ENCODE measurements around the gene FBXO44. TPM values are rescaled to one million over a fixed set of nuclear protein-coding genes. Genes with fewer than 3 reads are reported as not detected.
A peak's percentile ranks its signal among the peaks of the same experiment; 100 is the strongest.

FBXO44 gene
- total RNA-seq, 1 experiment from 2014 or later, result 4.7 TPM

DNA sequence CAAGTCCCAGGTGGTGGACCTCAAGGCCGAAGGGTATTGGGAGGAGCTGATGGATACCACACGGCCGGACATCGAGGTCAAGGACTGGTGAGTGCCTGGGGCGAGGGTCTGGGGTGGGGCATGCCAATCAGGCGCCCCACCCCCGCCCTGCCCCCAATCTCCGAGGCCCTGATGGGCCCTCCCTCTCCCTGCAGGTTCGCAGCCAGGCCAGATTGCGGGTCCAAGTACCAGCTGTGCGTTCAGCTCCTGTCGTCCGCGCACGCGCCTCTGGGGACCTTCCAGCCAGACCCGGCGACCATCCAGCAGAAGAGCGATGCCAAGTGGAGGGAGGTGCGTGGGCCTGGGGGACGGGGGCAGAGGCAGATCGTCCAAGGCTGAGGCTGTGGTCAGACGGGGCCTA is 3.9 kb downstream of the FBXO44 start:
- DNase-seq (ENCODE audit: low read depth), result no peak

GRCh38 chr1:11659748-11660147 is 5.1 kb downstream of the FBXO44 start:
- no peak for DNase-seq (ENCODE audit: low read depth)

DNA sequence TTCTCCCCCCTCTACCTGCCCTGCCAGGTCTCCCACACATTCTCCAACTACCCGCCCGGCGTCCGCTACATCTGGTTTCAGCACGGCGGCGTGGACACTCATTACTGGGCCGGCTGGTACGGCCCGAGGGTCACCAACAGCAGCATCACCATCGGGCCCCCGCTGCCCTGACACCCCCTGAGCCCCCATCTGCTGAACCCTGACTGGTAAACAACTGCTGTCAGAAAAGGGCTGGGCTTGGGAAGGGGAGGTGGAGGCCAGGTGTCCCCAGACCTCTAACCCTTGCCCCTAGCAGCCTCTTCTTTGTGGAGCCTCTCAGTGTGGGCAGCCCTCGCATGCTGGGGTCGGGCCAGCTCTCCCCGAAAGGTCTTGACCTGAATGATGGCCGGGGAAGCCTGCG is 6.4 kb downstream of the FBXO44 start:
- DNase-seq (ENCODE audit: low read depth), result no peak

- DNase-seq (ENCODE audit: low read depth), result peak; percentile 32
Observed at GRCh38 chr1:11664336-11665065, 9.8 kb downstream of the FBXO44 start.

GRCh38 chr1:11668516-11668915 is 13.8 kb downstream of the FBXO44 start:
- DNase-seq (ENCODE audit: low read depth), result no peak

DNA sequence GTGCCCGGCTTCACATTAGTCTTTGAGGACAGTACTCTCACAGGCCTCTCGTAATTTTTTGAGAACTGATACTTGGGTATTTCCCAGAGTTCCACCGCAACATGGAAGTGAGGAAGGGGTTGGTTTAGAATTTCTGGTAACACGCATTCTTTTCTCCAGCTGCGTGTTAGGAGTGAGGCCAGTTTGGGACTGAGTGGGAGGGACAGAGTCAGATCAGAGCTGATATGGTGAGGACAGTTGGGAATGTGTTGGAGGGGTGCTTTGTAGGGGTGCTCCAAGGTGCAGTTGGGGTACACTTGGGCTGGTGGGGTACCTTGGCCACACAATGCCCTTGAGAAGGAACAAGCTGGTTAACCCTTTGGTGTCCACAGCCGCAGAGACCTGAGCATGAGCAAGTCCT is 16.1 kb downstream of the FBXO44 start:
- no peak for DNase-seq (ENCODE audit: low read depth)

GRCh38 chr1:11671205-11671543 is 16.5 kb downstream of the FBXO44 start:
- DNase-seq (ENCODE audit: low read depth), result no peak

- DNase-seq (ENCODE audit: low read depth), result no peak
Observed at GRCh38 chr1:11671544-11672286, 17.0 kb downstream of the FBXO44 start.

DNA sequence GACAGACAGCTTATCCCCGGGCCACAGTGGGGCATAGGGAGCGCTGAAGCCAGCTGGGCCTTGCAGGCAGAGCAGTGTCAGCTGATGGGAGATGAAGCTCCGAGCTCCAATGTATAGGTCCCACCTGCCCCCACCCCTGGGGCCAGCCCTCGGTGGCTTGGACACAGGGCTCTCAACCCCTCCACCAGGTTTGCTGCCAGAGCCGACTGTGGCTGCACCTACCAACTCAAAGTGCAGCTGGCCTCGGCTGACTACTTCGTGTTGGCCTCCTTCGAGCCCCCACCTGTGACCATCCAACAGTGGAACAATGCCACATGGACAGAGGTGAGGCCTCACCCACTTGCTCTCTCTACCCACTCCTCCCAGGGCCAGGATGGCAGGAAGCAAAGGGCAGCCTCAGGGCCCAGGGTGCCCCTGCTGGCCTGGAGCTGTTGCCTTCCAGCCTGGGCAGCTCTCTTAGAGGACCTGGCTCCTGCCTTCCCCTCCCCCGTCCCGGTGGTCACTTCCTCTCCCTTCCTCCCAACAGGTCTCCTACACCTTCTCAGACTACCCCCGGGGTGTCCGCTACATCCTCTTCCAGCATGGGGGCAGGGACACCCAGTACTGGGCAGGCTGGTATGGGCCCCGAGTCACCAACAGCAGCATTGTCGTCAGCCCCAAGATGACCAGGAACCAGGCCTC is 18.6 kb downstream of the FBXO44 start:
- no peak for DNase-seq (ENCODE audit: low read depth)

- DNase-seq (ENCODE audit: low read depth), result no peak
Observed at GRCh38 chr1:11674488-11674887, 19.8 kb downstream of the FBXO44 start.

DNA sequence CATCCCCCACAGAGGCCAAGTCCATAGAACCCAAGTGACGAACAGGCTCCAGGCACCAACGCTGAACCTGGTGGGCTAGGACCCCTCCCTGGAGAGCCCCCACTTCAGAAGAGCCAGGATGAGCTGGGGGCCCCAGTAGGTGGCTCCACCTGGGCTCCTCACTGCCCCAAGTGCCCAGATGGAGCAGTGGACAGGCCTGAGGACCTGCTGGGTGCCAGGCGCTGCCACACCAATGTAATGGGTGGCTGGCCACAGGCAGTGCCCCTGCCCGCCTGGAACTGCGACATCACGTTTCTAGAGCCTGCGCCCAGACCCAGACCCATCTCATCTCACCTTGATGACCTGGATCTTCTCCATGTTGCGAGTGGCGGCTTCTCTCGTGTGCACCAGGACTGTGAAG is 20.6 kb downstream of the FBXO44 start:
- DNase-seq (ENCODE audit: low read depth), result no peak

- no peak for DNase-seq (ENCODE audit: low read depth)
Observed at GRCh38 chr1:11676386-11677103, 21.9 kb downstream of the FBXO44 start.

DNA sequence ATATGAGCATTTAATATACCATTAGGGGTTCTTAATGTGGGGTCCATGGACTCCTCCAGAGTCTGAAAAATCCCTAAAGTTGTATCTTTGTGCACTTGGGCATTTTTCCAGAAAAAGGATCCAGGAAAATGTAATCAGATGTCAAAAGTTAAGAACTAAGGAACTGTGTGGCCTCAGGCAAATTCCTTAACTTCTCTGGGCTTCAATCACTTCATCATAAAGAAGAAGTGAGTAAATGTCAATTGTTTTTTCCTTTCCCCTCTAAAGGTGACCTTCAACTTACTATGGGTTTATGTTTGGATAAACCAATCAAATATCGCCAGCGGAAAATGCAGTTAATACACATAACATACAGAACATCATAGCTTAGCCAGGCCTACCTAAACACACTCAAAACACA is 23.8 kb downstream of the FBXO44 start:
- no peak for DNase-seq (ENCODE audit: low read depth)

GRCh38 chr1:11680270-11681070 is 25.8 kb downstream of the FBXO44 start:
- DNase-seq (ENCODE audit: low read depth), result no peak

- peak; percentile 95 for DNase-seq (ENCODE audit: low read depth)
Observed at GRCh38 chr1:11681071-11681771, 26.5 kb downstream of the FBXO44 start, which contains the start of gene MAD2L2. MAD2L2 (minus strand) TSS chr1:11681148; CDS start chr1:11680601, 547 bp downstream.

GRCh38 chr1:11682287-11682771 is 27.7 kb downstream of the FBXO44 start:
- no peak for DNase-seq (ENCODE audit: low read depth)

DNA sequence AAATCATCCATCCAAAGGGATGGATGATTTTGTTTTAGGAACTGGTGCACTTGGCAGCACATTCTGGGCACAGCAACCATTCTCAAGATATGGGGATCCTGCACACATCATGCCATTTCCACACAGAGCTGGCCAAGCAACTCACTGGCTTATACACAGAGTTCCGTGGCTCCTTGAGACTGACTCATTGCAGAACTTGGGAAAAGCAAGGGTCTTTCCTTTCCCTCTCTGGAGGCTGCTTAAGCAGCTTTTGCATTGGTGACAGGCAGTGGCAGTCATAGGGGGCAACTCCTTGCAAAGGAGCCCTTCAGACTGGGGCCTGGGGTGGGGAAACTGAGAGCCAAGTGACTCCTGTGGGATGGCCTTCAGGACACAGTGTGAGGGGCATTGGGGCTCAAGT is 28.1 kb downstream of the FBXO44 start:
- no peak for DNase-seq (ENCODE audit: low read depth)

DNA sequence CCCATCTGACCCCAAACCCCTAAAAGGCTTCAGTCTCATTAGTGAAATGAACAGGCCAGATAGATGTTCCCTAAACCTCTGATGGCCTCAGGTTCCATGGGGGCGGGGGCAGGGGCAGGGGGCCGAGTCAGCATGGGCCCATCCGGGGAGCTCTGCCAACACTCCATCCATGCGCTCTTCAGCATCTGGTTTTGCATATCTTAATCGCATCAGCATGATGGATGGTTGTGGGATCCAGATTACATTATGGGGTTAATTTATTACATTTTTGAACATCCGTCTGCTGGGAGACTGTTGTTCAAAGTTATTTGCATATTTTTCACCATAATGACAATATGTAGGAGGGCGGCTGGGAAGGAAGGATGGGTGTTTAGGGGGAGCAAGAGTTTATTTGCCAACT is 29.4 kb downstream of the FBXO44 start:
- DNase-seq (ENCODE audit: low read depth), result no peak

GRCh38 chr1:11685210-11685752 is 30.6 kb downstream of the FBXO44 start:
- DNase-seq (ENCODE audit: low read depth), result no peak

DNA sequence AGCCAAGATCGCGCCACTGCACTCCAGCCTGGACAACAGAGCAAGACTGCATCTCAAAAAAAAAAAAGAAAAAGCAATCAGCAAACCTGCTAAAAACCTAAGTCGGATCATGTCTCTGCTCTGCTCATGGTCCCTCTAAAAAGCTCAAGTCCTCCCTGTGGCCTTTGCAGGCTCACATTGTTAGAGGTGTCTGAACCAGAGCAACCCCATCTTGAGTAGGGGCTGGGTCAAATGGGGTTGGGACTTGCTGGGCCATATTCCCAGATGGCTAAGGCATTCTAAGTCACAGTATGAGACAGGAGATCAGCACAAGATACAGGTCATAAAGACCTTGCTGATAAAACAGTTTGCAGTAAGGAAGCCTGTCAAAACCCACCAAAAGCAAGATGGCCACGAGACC is 33.8 kb downstream of the FBXO44 start:
- DNase-seq (ENCODE audit: low read depth), result no peak

Measured in RPMI7951 (cell line).